Stimulated activated CD8-positive, alpha-beta memory T cell treated with anti-CD3 and anti-CD28 coated beads, Interleukin-12 subunit alpha, Interleukin-12 subunit beta, amount 100 ng/mL, for 4 hours (primary cell): ENCODE results near the gene LRP6.
"Not testable (repeated sequence)": the region's sequence is repeated elsewhere in the genome, so short reads cannot be mapped to it uniquely, and the experiment has no call there.

Experiments used
- DNase-seq: peaks from one replicate; pipeline ENCODE4 v3.0.0-alpha.2; 2020; ENCODE audit warnings: low read depth

LRP6 gene

DNA sequence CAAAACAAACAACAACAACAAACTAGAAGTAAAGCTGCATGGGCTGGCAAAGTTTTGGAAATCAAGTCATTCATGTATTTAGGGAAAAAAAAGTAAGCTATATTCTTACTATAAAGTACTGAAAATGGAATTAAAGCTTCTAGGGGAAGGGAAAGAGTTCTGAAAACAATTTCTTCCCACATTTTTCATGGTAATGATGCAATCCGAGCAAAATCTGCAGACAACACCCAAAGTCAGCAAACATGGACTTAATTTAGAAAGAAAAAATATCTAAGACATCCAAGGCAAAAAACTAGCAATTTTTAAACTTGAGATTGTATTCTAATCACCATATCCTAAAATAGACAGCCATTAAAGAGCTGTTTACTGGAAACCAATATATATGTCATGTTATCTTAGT is 86.3 kb downstream of the LRP6 start:
- no peak for DNase-seq

GRCh38 chr12:12180136-12180535 is 86.7 kb downstream of the LRP6 start:
- no peak for DNase-seq

DNA sequence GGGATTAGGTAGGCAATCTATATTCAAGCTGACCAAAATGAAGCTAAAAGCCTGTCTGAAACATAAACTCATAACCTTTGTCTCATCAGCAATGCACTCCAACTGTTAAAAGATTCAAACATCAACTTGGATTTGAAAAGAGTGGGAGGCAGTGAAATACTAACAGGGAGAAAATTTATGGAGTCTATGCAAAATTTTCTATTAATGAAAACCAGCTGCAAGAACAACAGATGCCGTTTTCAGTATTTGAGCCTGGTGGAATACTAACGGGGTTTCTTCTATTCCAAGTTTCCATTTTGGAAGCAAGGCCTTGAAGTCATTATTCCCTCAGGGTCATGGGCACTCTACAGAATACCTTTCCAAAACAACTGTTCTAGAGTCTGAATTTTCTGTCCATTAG is 88.3 kb downstream of the LRP6 start:
- no peak for DNase-seq

DNA sequence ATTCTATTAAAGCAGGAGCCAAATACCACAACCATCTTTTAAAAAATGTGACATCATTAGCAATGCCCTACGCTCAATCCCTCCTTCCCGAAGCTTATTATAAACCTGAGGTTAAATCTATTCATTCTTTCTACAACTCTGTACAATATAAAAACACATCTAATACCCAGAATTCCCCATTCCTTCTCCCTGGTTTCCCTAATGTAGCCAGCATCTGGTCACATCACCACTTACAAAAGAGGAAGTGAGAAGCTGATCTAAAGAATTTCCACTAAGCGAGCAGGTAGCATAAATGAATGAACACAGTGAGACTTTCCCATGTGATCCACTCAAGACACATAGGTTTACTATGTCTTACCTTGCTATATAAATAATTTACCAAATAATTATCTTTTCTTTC is 90.4 kb downstream of the LRP6 start:
- DNase-seq, result no peak

GRCh38 chr12:12171991-12172511 is 94.8 kb downstream of the LRP6 start:
- DNase-seq, result no peak

DNA sequence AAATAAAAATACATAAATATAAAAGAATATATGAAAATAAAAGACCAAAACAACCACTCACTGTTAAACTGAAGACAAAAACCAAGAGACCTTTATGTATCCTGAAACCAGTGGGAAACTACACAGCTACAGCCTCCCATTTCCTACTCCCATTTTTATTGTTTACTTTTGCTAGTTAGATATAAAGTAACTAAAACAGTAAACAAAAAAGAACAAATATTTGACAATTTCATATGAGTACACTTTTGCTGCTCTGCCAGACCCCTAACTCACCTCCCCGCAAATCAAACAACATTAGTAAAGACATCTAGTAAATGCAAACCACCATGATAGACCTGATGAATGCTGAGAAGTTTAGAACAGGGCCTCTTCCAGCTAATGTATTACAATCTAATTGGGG is 99.0 kb downstream of the LRP6 start:
- no peak for DNase-seq

GRCh38 chr12:12166751-12167150 is 100.1 kb downstream of the LRP6 start:
- no peak for DNase-seq

GRCh38 chr12:12159988-12160387 is 106.9 kb downstream of the LRP6 start:
- no peak for DNase-seq

- no peak for DNase-seq
These were observed 108.0 kb downstream of the LRP6 start for GRCh38 chr12:12158858-12159257.

DNA sequence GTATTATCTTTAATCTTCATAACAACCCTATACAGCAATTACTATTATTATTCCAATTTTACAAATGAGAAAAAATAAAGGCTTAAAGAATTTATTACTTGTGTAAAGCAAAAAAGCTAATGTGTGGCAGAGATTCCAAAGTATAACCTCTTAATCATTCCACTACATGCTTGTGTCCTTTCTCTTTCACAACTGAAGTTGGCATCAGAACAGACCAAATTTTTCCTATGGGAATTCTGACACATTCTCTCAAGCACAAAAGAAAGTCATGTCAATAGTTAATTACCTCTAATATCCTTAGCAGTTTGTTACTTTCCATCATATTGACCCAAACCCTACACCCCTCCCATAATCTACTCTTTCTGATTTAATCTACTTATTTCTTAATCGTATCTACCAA is 109.4 kb downstream of the LRP6 start:
- DNase-seq, result no peak

GRCh38 chr12:12156828-12157227 is 110.0 kb downstream of the LRP6 start:
- DNase-seq, result no peak

- no peak for DNase-seq
These were observed 110.7 kb downstream of the LRP6 start for GRCh38 chr12:12156116-12156515.

- no peak for DNase-seq
These were observed 113.2 kb downstream of the LRP6 start for GRCh38 chr12:12153596-12153995.

DNA sequence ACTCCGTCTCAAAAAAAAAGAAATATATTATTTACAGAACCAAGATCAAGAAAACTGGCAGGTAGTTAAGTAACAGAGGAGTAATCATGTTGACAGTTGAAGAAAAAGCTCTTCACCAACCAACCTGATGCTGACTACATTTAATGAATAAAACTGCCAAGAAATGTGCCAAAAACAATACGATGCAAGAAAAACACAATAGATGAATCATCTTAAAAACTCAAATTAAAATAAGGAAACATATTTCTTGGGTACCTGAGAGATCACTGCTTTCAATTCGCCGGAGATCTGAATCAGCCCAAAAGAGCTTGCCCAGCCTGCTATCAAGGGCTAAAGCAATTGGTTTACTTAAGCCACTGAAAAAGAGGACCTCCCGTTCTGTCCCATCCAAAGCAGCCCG is 119.7 kb downstream of the LRP6 start:
- DNase-seq, result no peak

DNA sequence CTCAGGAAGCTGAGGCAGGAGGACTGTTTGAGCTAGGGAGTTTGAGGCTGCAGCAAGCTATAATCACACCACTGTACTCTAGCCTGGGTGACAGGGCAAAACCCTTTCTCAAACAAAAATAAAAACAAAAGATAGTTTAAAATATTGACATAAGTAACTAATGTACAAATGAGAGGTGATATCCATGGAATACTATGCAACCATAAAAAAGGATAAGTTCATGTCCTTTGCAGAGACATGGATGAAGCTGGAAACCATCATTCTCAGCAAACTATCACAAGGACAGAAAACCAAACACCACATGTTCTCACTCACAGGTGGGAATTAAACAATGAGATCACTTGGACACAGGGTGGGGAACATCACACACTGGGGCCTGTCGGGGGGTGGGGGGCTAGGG is 122.3 kb downstream of the LRP6 start:
- not testable (repeated sequence) for DNase-seq

DNA sequence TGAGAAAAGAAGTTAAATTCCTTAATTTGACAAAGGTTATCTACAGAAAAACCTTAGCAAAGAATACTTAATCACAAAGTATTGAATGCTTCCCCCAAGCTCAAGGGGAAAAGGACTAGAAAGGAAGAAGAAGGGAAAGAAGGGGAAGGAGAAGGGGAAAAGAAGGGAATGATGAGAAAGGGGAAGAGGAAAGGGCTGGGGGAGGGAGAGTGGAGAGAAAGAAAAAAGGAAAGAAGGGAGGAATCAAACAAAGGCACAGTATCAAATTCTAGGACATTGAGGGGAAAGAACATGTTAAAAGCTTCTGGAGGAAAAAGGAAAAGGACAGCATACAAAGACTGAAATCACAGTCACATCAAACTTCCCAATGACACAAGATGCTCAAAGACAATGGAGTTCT is 125.8 kb downstream of the LRP6 start:
- no peak for DNase-seq

- DNase-seq, result no peak
These were observed 128.4 kb downstream of the LRP6 start for GRCh38 chr12:12138203-12139154.

DNA sequence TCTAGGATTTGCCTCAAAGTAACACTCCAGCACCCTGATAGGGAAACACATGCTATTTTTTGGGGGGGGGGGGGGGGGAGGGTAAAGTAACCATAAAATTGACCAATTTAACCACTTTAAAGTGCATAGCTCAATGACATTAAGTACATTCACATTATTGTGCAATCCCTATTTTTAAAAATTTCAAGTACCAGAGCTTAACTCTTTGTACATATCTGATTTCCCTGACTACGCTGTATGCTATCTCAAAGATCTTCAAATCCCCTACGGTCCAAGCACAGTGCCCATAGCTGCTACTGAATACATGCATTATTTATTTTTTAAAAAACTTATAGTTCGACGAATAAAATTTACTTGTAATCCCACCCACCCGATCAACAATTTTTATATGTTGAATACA is 133.1 kb downstream of the LRP6 start:
- DNase-seq, result no peak

DNA sequence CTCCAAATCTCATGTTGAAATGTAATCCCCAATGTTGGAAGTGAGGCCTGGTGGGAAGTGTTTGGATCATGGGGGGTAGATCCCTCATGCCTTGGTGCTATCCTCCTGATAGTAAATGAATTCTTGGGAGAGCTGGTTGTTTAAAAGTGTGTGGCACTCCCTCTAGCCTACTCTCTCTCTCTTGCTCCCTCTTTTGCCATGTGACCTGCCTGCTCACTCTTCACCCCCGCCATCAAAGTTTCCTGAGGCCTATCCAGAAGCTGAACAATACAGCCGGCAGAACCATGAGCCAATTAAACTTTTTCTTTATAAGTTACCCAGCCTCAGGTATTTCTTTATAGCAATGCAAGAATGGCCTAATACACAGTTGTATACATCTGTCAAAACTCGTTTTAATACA is 133.6 kb downstream of the LRP6 start:
- no peak for DNase-seq

DNA sequence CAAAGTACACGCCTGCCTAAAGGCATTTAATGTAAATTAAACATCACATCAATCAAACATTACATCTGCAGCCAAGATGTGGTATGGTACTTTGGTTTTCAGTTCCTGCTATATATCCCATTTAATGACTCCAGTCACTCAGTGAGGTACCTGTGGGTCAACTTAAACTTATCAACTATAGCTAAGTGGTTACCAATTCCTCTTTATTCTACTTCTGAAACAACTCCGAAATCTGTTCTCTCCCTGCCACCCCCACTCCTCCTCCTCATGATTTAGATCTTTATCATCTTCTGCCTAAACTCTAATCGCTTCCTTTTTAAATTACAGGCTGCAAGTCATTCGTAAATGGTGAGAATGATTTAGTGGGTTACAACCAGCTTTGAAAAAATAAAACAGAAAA is 138.2 kb downstream of the LRP6 start:
- no peak for DNase-seq

DNA sequence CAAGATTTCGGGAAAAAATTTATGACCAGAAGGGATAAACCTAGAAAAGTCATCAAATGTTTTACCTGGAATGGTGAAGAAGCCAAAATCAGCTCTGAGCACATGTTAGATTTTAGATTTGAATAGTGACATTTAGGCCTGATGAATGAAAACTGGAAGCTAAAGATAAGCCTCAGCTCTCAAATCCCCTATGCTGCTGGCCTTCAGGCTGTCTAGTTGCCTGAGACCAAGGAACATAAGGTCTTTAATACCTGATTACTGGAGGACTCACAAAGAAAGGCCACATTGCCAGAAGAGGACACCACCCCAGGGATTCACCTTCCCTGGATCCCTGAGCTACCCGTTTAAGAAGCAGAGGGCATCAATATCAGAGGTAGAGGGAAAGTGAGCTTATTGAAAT is 139.5 kb downstream of the LRP6 start:
- no peak for DNase-seq

DNA sequence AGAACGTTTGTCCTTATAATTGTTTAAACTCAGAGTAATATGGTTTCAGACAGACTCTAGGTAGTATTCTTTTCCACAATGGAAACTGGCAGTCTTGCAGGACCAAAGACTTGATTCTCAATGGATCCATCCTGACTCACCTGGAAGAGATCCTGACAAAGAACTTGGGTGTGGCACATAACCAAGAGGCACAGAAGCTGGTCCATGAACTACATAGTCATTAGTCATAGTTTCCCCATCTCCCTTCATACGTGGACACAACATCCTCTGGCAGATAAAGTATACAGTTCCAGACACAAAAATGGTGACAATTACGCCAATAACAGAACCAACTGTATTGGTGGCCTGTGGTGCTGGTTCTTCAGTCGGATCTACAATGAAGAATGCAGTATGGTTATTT is 140.3 kb downstream of the LRP6 start:
- no peak for DNase-seq

DNA sequence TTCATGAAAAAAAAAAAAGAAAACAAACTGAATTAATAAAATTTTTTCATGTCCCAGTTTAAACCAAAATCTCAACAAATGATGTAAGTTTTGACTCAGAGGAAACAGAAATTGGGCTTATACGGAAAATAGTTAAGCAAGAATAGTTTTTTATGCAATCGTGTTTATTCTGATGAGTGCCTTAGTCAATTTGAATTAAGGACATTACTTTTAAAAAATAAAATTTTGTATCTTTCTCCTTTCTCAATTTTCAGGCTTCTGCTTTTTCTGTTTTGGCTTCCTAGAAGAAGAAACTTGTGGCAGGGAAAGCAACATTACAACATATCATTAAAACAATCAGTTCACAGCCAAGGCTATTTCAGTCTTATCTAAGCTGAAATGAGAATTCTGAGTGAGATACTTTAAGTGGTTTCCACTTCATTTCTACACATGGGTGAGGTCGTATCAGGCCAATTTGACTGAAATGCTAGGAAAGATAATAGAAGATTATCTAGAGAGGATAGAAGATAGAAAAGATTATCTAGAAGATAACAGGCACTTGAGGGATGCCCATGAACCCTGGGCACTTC is 143.7 kb downstream of the LRP6 start:
- no peak for DNase-seq

GRCh38 chr12:12121061-12121460 is 145.8 kb downstream of the LRP6 start:
- no peak for DNase-seq
